ENCODE data around the gene MRPS22. TPM values are rescaled to one million over a fixed set of nuclear protein-coding genes. Genes with fewer than 3 reads are reported as not detected.

MRPS22 gene
- total and polyA plus RNA-seq, 2 of the 13 experiments (the other 11 are each of a cell fraction or from before 2014, with no cell fraction given) = 52.7 to 113 TPM

DNA sequence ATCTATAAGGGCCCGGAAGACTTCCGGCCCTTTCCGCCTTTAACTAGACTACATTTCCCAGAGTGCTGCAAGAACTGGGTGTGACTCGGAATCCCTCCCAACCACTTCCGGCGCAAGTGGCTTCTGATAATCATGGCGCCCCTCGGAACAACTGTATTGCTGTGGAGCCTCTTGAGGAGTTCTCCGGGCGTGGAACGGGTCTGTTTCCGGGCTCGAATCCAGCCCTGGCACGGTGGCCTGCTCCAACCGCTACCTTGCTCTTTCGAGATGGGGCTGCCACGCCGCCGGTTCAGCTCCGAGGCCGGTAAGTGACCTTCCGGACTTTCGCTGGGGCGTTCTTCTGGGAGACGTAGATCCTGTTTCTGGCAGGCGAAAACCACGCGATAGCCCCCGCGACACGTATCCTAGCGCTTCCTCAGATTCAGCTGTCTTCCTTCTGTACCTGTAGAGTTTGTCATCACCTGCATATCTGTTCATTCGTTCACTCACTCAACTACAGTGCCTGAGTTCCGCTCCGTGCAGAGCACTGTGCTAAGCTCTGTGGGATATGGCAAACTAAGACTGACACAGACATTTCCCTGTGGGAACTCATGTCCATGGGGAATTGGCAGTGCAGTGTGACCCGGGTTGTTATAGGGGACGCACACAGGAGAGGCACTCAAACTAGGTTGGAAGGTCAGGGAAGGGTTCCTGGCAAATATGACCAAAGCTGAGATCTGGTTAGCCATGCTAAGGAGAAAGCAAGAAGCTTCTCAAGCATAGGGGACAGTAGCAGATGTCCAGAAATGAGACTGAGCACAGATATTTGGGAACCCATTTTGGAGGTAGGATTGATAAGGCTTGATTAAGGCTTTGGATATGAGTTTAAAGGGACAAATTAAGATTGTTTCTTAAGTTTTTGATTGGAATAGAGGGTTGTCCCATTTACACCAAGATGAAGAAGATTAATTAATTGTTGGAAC, at the start of gene MRPS22 (continued):
- TF ChIP-seq ASH2L (IDR thresholded peaks at IDR 0.05; ENCODE audit: insufficient read length, low read depth, low read length) (peak; percentile 96), BORCS8-MEF2B (CRISPR knock-in tag; IDR thresholded peaks at IDR 0.05) (no peak; the same call in 1 of the 2 replicates), ZNF746 (CRISPR knock-in tag; IDR thresholded peaks at IDR 0.05) (no peak), ZNF703 (CRISPR knock-in tag; IDR thresholded peaks at IDR 0.05; ENCODE audit: borderline replicate concordance) (no peak), KDM4B (CRISPR knock-in tag; IDR thresholded peaks at IDR 0.05) (no peak; the same call in 1 of the 2 replicates), ARNTL (CRISPR knock-in tag; IDR thresholded peaks at IDR 0.05) (no peak), NPAS2 (CRISPR knock-in tag; IDR thresholded peaks at IDR 0.05; ENCODE audit: borderline replicate concordance) (no peak), EED (CRISPR knock-in tag; IDR thresholded peaks at IDR 0.05) (no peak), ZNF557 (CRISPR knock-in tag; IDR thresholded peaks at IDR 0.05) (0 out of 2 replicates have a peak, but pooled peaks have one; percentile 37), TAF1 (CRISPR knock-in tag; IDR thresholded peaks at IDR 0.05) (peak; percentile 69; the same call in 1 of the 2 replicates), RORA (CRISPR knock-in tag; IDR thresholded peaks at IDR 0.05) (no peak), HMG20B (CRISPR knock-in tag; conservative IDR thresholded peaks at IDR 0.05) (no peak)
- TF ChIP-seq, protein P1, sequence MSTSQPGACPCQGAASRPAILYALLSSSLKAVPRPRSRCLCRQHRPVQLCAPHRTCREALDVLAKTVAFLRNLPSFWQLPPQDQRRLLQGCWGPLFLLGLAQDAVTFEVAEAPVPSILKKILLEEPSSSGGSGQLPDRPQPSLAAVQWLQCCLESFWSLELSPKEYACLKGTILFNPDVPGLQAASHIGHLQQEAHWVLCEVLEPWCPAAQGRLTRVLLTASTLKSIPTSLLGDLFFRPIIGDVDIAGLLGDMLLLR (CRISPR knock-in tag; IDR thresholded peaks at IDR 0.05) = peak; percentile 55; the same call in 1 of the 2 replicates
- TF ChIP-seq, protein P2, sequence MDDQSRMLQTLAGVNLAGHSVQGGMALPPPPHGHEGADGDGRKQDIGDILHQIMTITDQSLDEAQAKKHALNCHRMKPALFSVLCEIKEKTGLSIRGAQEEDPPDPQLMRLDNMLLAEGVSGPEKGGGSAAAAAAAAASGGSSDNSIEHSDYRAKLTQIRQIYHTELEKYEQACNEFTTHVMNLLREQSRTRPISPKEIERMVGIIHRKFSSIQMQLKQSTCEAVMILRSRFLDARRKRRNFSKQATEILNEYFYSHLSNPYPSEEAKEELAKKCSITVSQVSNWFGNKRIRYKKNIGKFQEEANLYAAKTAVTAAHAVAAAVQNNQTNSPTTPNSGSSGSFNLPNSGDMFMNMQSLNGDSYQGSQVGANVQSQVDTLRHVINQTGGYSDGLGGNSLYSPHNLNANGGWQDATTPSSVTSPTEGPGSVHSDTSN (CRISPR knock-in tag; IDR thresholded peaks at IDR 0.05; ENCODE audit: borderline replicate concordance) = no peak
- TF ChIP-seq, protein P3, sequence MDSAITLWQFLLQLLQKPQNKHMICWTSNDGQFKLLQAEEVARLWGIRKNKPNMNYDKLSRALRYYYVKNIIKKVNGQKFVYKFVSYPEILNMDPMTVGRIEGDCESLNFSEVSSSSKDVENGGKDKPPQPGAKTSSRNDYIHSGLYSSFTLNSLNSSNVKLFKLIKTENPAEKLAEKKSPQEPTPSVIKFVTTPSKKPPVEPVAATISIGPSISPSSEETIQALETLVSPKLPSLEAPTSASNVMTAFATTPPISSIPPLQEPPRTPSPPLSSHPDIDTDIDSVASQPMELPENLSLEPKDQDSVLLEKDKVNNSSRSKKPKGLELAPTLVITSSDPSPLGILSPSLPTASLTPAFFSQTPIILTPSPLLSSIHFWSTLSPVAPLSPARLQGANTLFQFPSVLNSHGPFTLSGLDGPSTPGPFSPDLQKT (CRISPR knock-in tag; IDR thresholded peaks at IDR 0.05; ENCODE audit: borderline replicate concordance) = no peak
- TF ChIP-seq, protein P4, sequence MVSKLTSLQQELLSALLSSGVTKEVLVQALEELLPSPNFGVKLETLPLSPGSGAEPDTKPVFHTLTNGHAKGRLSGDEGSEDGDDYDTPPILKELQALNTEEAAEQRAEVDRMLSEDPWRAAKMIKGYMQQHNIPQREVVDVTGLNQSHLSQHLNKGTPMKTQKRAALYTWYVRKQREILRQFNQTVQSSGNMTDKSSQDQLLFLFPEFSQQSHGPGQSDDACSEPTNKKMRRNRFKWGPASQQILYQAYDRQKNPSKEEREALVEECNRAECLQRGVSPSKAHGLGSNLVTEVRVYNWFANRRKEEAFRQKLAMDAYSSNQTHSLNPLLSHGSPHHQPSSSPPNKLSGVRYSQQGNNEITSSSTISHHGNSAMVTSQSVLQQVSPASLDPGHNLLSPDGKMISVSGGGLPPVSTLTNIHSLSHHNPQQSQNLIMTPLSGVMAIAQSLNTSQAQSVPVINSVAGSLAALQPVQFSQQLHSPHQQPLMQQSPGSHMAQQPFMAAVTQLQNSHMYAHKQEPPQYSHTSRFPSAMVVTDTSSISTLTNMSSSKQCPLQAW (CRISPR knock-in tag; IDR thresholded peaks at IDR 0.05) = peak; percentile 67
- TF ChIP-seq, protein P5, sequence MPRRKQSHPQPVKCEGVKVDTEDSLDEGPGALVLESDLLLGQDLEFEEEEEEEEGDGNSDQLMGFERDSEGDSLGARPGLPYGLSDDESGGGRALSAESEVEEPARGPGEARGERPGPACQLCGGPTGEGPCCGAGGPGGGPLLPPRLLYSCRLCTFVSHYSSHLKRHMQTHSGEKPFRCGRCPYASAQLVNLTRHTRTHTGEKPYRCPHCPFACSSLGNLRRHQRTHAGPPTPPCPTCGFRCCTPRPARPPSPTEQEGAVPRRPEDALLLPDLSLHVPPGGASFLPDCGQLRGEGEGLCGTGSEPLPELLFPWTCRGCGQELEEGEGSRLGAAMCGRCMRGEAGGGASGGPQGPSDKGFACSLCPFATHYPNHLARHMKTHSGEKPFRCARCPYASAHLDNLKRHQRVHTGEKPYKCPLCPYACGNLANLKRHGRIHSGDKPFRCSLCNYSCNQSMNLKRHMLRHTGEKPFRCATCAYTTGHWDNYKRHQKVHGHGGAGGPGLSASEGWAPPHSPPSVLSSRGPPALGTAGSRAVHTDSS (CRISPR knock-in tag; conservative IDR thresholded peaks at IDR 0.05) = no peak
- TF ChIP-seq, protein P6, sequence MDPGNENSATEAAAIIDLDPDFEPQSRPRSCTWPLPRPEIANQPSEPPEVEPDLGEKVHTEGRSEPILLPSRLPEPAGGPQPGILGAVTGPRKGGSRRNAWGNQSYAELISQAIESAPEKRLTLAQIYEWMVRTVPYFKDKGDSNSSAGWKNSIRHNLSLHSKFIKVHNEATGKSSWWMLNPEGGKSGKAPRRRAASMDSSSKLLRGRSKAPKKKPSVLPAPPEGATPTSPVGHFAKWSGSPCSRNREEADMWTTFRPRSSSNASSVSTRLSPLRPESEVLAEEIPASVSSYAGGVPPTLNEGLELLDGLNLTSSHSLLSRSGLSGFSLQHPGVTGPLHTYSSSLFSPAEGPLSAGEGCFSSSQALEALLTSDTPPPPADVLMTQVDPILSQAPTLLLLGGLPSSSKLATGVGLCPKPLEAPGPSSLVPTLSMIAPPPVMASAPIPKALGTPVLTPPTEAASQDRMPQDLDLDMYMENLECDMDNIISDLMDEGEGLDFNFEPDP (CRISPR knock-in tag; conservative IDR thresholded peaks at IDR 0.05) = no peak

Data from HepG2 (cell line).